CD4-positive, CD25-positive, alpha-beta regulatory T cell (primary cell): ENCODE results near the gene FBXO2. TPM values are rescaled to one million over a fixed set of nuclear protein-coding genes. Genes with fewer than 3 reads are reported as not detected.

ENCODE experiments used
- ATAC-seq, 2 donors: fragments of 150-1000 bp; cut with Tn5 transposase; one replicate each; pipeline ENCODE4 v1.10.0; 2021; ENCODE audit warnings: low read depth in 2 of 2, moderate number of reproducible peaks in 2 of 2, moderate library complexity in 1 of 2
- DNase-seq, 3 donors: peaks; one replicate each; pipeline versions ENCODE4 v3.0.0 to v3.0.0-alpha.2; 2012 to 2022; ENCODE audit warnings: mixed read lengths in 1 of 3
- H3K27ac ChIP-seq: one replicate; pipeline ENCODE4 v1.7.0; 2013; ENCODE audit warnings: mild to moderate bottlenecking, low read length; ENCODE audit not compliant: insufficient read depth, poor library complexity, severe bottlenecking
- H3K27me3 ChIP-seq: one replicate; pipeline ENCODE4 v1.7.0; 2013; ENCODE audit warnings: low read length; ENCODE audit not compliant: control insufficient read depth, insufficient read depth
- H3K36me3 ChIP-seq: one replicate; pipeline ENCODE4 v1.7.0; 2013; ENCODE audit warnings: mild to moderate bottlenecking, low read length, moderate library complexity; ENCODE audit not compliant: control insufficient read depth, insufficient read depth
- H3K4me1 ChIP-seq: 2 replicates; pipeline ENCODE4 v1.7.0; 2013; ENCODE audit warnings: mild to moderate bottlenecking, low read length; ENCODE audit not compliant: insufficient read depth, control insufficient read depth, poor library complexity, severe bottlenecking
- H3K4me3 ChIP-seq: one replicate; pipeline ENCODE4 v1.7.0; 2013; ENCODE audit warnings: low read depth, mild to moderate bottlenecking, low read length, moderate library complexity
- H3K9me3 ChIP-seq, 2 experiments: 1 replicate in 1 of 2; 2 replicates in 1 of 2; pipeline ENCODE4 v1.7.0; 2013; ENCODE audit warnings: low read length in 2 of 2, mild to moderate bottlenecking in 1 of 2, moderate library complexity in 1 of 2; ENCODE audit not compliant: control insufficient read depth in 2 of 2
- H3K27ac Mint-ChIP-seq, 3 donors: one replicate each; pipeline ENCODE4 v1.8.0; 2020 to 2022; ENCODE audit warnings: mild to moderate bottlenecking in 3 of 3, mixed read lengths in 3 of 3, moderate library complexity in 2 of 3
- H3K27me3 Mint-ChIP-seq: one replicate; pipeline ENCODE4 v1.8.0; 2022; ENCODE audit warnings: mild to moderate bottlenecking, mixed read lengths
- H3K36me3 Mint-ChIP-seq: one replicate; pipeline ENCODE4 v1.8.0; 2020; ENCODE audit warnings: mixed read lengths
- H3K4me1 Mint-ChIP-seq, 4 donors: one replicate each; pipeline ENCODE4 v1.8.0; 2020 to 2022; ENCODE audit warnings: mixed read lengths in 4 of 4, mild to moderate bottlenecking in 1 of 4
- H3K4me3 Mint-ChIP-seq, 4 donors: one replicate each; pipeline ENCODE4 v1.8.0; 2020 to 2022; ENCODE audit warnings: mild to moderate bottlenecking in 4 of 4, mixed read lengths in 4 of 4, moderate library complexity in 3 of 4
- H3K9me3 Mint-ChIP-seq, 7 donors: one replicate each; pipeline ENCODE4 v1.8.0; 2020 to 2022; ENCODE audit warnings: mixed read lengths in 7 of 7, mild to moderate bottlenecking in 3 of 7, moderate library complexity in 2 of 7
- polyA plus RNA-seq, 4 donors: library from polyadenylated mRNA; unstranded; fragments of 300-500 nt; fragmentation: Illumina TruSeq; gene quantifications; one replicate each; pipeline ENCODE4 v1.2.3, GENCODE V29; 2021
- total RNA-seq: library from RNA; stranded (reverse); gene quantifications from one replicate; pipeline ENCODE4 v1.2.3, GENCODE V29; 2022

FBXO2 gene
- total and polyA plus RNA-seq, 5 donors from 2014 or later: 2.1 to 10.6 (median 3.9) TPM

GRCh38 chr1:11680270-11681070 lies 26.2 kb upstream of the FBXO2 start:
- peak overlapping the region; percentile 72 for H3K4me3 ChIP-seq
- no peak for DNase-seq
- H3K4me1 ChIP-seq: peaks cover 17% of the 10 kb centered on the region
- Mint-ChIP-seq H3K27ac (peak overlapping the region in 2 of 3 donors; percentile 71 to 93), H3K36me3 (peaks cover 3% of the 10 kb centered on the region), H3K27me3 (no peaks in the 10 kb centered on the region), H3K4me1 (peaks cover 0 to 26% (median 8%) of the 10 kb centered on the region in 4 donors), H3K9me3 (no peaks in the 10 kb centered on the region), H3K4me3 (peak overlapping the region; percentile 80 to 97 (median 90))
- H3K27me3 ChIP-seq: no peaks in the 10 kb centered on the region
- no peaks in the 10 kb centered on the region for H3K9me3 ChIP-seq
- peak overlapping the region; percentile 67 for H3K27ac ChIP-seq
- peak in 1 of 2 donors; percentile 2 for ATAC-seq
- H3K36me3 ChIP-seq: peaks cover 5% of the 10 kb centered on the region

DNA sequence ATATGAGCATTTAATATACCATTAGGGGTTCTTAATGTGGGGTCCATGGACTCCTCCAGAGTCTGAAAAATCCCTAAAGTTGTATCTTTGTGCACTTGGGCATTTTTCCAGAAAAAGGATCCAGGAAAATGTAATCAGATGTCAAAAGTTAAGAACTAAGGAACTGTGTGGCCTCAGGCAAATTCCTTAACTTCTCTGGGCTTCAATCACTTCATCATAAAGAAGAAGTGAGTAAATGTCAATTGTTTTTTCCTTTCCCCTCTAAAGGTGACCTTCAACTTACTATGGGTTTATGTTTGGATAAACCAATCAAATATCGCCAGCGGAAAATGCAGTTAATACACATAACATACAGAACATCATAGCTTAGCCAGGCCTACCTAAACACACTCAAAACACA lies 24.2 kb upstream of the FBXO2 start:
- peaks cover 4% of the 10 kb centered on the region for H3K36me3 Mint-ChIP-seq
- no peak for ATAC-seq
- peaks cover 17% of the 10 kb centered on the region for H3K4me1 ChIP-seq

DNA sequence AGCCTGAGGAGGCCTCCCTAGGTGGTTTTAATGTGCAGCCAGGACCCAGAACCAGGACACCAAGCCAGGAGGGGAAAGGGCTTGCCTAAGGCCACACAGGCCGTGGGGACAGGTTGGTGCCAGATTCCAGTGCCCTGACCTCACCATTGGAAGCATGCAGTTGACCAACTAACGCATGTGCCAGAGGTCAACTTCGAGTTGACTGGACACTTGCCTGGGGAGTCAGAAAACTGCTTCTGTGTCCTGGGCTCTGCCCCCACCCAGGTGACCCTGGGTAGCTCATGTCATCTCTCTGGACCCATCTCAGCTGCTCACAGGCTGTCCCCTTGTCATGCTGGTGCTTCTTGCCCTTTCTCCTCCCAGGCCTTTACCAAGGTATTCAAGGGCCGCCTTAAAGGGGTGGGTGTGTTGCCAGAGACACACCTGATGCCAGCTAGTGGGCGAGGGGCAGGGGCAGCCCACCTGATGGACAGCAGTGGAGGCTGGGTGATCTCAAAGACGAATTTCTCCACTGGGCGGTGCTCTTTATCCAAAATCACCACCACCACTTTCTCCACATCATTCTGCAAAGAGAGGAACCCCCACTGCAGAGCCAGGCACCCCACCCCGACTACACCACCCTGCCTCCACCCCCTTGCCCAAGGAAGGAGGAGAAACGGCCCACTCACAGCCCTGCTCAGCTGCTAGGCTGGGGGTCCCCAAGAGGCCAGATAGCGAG lies 22.3 kb upstream of the FBXO2 start:
- Histone ChIP-seq H3K27ac (no peak overlapping the region), H3K9me3 (no peaks in the 10 kb centered on the region), H3K4me3 (no peak overlapping the region), H3K27me3 (no peaks in the 10 kb centered on the region), H3K36me3 (peaks cover 18% of the 10 kb centered on the region), H3K4me1 (peaks cover 11% of the 10 kb centered on the region)
- Mint-ChIP-seq H3K9me3 (no peaks in the 10 kb centered on the region), H3K4me1 (peaks cover 0 to 21% (median 6%) of the 10 kb centered on the region in 4 donors), H3K27me3 (no peaks in the 10 kb centered on the region), H3K4me3 (peak overlapping the region in 1 of 4 donors; percentile 27), H3K36me3 (peaks cover 7% of the 10 kb centered on the region), H3K27ac (no peak overlapping the region)
- no peak for ATAC-seq
- DNase-seq: no peak

More for the DNA sequence above, 24.2 kb upstream of the FBXO2 start:
- Mint-ChIP-seq H3K4me3 (peak overlapping the region; percentile 0 to 97 (median 60)), H3K27me3 (no peaks in the 10 kb centered on the region), H3K27ac (peak overlapping the region in 1 of 3 donors; percentile 3), H3K9me3 (no peaks in the 10 kb centered on the region), H3K4me1 (peaks cover 0 to 26% (median 8%) of the 10 kb centered on the region in 4 donors)
- Histone ChIP-seq H3K27me3 (no peaks in the 10 kb centered on the region), H3K4me3 (no peak overlapping the region), H3K9me3 (no peaks in the 10 kb centered on the region), H3K36me3 (peaks cover 15% of the 10 kb centered on the region), H3K27ac (no peak overlapping the region)
- no peak for DNase-seq

- H3K27ac Mint-ChIP-seq: peak overlapping the region in 1 of 3 donors; percentile 9
- no peaks in the 10 kb centered on the region for H3K27me3 Mint-ChIP-seq
- Histone ChIP-seq H3K36me3 (peaks cover 21% of the 10 kb centered on the region), H3K27ac (no peak overlapping the region), H3K27me3 (no peaks in the 10 kb centered on the region), H3K4me1 (peaks cover 4% of the 10 kb centered on the region), H3K9me3 (no peaks in the 10 kb centered on the region), H3K4me3 (no peak overlapping the region)
- H3K4me3 Mint-ChIP-seq: no peak overlapping the region
- DNase-seq (no peak), ATAC-seq (no peak)
- H3K9me3 Mint-ChIP-seq: no peaks in the 10 kb centered on the region
- peaks cover 7% of the 10 kb centered on the region for H3K36me3 Mint-ChIP-seq
- peaks cover 0 to 18% (median 6%) of the 10 kb centered on the region in 4 donors for H3K4me1 Mint-ChIP-seq
Observed at GRCh38 chr1:11675325-11675724, 21.1 kb upstream of the FBXO2 start.

DNA sequence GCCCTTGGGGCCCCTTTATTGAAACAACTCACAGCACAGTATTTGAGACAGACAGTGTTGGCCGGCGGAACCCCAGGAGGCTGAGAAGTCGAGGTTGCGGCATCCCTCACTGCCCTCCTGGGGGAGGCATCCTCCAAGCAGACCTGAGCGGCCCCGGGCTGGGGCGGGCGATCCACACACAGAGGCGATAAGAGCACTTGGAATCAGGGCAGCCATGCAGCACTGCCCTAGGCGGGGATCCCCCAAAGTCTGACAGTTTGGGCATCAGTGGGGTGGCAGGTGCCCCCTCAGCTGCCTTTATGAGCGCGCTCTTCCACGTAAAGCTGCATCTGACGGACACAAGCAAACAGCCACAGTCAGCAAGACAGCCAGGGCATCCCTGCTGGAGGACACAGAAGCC lies 20.3 kb upstream of the FBXO2 start:
- no peak for DNase-seq
- H3K4me3 Mint-ChIP-seq: peak overlapping the region in 1 of 4 donors; percentile 32
- H3K27me3 Mint-ChIP-seq: no peaks in the 10 kb centered on the region
- H3K4me1 Mint-ChIP-seq: peaks cover 0 to 13% (median 5%) of the 10 kb centered on the region in 4 donors
- Histone ChIP-seq H3K27ac (no peak overlapping the region), H3K4me3 (no peak overlapping the region), H3K9me3 (no peaks in the 10 kb centered on the region), H3K36me3 (peaks cover 21% of the 10 kb centered on the region), H3K4me1 (no peaks in the 10 kb centered on the region), H3K27me3 (no peaks in the 10 kb centered on the region)
- H3K36me3 Mint-ChIP-seq: peaks cover 7% of the 10 kb centered on the region
- H3K9me3 Mint-ChIP-seq: no peaks in the 10 kb centered on the region
- ATAC-seq: no peak
- no peak overlapping the region for H3K27ac Mint-ChIP-seq

DNA sequence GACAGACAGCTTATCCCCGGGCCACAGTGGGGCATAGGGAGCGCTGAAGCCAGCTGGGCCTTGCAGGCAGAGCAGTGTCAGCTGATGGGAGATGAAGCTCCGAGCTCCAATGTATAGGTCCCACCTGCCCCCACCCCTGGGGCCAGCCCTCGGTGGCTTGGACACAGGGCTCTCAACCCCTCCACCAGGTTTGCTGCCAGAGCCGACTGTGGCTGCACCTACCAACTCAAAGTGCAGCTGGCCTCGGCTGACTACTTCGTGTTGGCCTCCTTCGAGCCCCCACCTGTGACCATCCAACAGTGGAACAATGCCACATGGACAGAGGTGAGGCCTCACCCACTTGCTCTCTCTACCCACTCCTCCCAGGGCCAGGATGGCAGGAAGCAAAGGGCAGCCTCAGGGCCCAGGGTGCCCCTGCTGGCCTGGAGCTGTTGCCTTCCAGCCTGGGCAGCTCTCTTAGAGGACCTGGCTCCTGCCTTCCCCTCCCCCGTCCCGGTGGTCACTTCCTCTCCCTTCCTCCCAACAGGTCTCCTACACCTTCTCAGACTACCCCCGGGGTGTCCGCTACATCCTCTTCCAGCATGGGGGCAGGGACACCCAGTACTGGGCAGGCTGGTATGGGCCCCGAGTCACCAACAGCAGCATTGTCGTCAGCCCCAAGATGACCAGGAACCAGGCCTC lies 19.0 kb upstream of the FBXO2 start:
- no peaks in the 10 kb centered on the region for H3K27me3 ChIP-seq
- DNase-seq: no peak
- H3K9me3 ChIP-seq: no peaks in the 10 kb centered on the region
- Mint-ChIP-seq H3K4me1 (peaks cover 0 to 2% (median under 1%) of the 10 kb centered on the region in 4 donors), H3K4me3 (peak overlapping the region in 1 of 4 donors; percentile 54), H3K27me3 (no peaks in the 10 kb centered on the region), H3K36me3 (peaks cover 11% of the 10 kb centered on the region), H3K9me3 (no peaks in the 10 kb centered on the region), H3K27ac (no peak overlapping the region)
- no peak for ATAC-seq
- no peak overlapping the region for H3K4me3 ChIP-seq
- no peaks in the 10 kb centered on the region for H3K4me1 ChIP-seq
- no peak overlapping the region for H3K27ac ChIP-seq
- peaks cover 21% of the 10 kb centered on the region for H3K36me3 ChIP-seq

DNA sequence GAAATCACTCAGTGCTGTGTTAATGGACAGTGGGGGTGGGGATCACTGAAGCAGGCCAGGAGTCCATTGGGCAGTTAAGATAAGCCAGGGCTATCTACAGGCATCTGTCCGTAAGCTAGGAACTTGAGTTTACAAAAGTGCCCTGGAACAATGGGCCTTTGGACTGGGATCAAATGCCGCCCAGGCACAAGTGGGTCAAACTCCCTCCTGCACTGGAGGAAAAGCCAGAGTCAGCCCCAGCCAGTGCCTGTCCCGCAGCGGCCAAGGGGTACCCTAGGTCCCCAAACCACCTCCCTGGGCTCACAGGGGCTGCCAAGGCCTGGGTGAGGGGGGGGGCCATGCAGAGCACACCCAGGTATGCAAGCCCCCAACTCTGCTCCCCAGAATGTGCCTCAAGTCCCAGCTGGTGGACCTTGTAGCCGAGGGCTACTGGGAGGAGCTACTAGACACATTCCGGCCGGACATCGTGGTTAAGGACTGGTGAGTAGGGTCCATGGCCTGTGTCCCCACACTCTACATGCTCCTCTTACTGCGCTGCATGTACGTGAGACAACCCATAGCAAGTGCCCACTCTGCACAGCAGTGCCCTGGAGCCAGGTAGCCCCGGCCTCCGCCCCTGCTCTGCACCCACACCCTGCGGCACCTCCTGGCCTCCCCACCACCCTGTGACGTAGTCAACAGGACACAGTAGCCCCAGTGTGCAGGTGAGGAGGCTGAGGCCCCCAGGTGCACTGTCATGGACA lies 17.5 kb upstream of the FBXO2 start:
- H3K27me3 Mint-ChIP-seq: no peaks in the 10 kb centered on the region
- Histone ChIP-seq H3K4me1 (no peaks in the 10 kb centered on the region), H3K9me3 (no peaks in the 10 kb centered on the region), H3K27me3 (no peaks in the 10 kb centered on the region), H3K27ac (no peak overlapping the region), H3K4me3 (no peak overlapping the region), H3K36me3 (peaks cover 21% of the 10 kb centered on the region)
- H3K9me3 Mint-ChIP-seq: no peaks in the 10 kb centered on the region
- H3K4me1 Mint-ChIP-seq: peaks cover 0 to 2% (median 0%) of the 10 kb centered on the region in 4 donors
- peak overlapping the region in 1 of 3 donors; percentile 5 for H3K27ac Mint-ChIP-seq
- ATAC-seq: no peak
- DNase-seq: no peak
- H3K36me3 Mint-ChIP-seq: peaks cover 11% of the 10 kb centered on the region
- H3K4me3 Mint-ChIP-seq: peak overlapping the region in 1 of 4 donors; percentile 21
